ENCODE results near the gene MINK1.

The MINK1 gene

DNA sequence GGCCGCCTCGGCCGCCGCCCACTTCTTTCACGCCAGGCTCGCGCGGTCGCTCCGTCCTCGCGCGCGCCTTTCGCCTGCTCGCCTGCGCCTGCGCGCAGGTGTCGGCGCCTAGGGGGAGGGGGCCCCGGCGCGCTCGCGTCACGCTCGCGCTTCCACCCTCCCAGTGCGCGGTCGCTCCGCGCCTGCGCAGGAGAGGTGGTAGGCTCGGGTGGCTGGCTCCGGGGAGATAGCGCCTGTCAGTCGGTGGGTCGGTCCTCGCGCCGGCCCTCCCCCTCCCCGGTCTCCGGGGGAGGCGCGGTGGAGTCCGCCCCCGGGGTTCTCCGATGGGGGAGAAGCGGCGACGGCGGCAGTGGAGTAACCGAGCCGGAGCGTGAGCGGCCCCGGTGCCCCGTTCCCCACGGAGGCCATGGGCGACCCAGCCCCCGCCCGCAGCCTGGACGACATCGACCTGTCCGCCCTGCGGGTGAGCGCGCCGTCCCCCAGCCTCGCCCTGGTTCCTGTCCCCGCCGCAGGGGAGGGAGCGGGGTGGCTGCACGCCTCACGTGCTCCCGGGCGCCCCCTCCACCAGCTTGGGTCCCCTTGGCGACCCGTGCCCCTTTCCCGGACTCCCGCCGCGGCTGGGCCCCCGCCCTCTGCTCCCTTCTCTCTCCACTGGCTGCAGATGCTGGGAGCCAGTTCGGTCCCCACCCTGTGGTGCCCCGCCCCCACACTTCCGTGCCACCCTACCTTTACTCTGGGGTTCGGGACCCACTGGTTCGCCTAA is at the start of gene MINK1:
TSS of gene MINK1 (plus strand) at position 163 of the 763 bp plus-strand sequence. CDS start at position 407, 244 bp downstream.
- peak; percentile 90 for DNase-seq (ENCODE audit: low spot score)

DNA sequence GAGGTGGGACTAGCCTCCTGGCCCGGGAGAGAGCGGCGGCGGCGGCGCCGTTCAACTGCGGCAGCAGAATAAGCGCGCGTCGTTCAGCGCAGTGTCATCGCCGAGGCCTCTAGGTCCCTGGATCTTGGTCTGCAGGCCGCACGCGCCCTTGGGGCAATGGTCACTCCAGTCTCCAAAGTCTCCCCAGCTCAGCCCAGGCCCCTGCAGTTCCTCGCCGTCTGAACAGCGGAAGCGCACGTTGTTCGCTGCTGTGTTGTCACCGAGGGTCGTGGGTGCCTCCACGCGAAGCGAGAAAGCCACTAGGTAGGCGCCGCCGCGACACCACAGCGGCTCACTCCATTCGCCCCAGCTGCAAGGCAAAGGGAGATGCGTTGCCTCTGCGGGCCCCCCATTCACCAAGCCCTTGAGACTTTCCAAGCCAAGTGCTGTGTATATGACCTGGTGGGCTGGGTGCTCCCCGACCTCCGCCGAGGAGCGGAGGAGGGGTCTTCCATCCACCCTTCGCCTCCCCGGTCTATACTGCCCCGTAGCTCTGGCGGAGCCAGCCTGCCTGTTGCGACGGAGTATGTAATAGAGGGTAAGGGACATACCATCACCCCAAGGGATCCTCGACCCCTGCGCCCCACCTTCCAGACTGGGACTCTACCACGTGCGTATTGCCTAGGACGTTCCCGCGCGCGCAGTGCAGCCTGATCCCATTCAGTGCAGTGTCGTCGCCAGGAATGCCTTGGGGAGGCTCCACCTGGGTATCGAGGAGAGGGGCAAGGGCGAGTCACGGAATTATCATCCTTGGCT is 47.6 kb upstream of the MINK1 start:
- peak; percentile 7 for DNase-seq (ENCODE audit: low spot score)

DNA sequence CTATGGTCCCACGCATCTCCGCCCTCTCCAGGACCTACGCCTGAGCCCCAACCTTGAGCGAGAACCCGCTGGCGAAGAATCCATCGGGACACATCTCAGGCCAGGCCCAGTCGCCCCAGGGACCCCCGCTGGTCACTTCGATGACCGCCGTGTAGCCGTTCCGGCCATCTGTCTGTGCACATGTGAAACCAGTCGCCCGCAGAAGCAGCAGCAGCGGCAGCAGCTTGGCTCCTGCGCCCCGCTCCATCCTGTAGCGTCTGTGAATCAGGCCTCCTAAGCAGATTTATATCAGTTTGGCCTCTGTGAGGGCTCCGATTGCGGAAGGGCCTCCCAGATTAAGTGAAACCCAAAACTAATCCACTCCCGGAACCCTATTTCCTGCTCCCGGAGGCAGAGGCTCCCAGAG is 47.0 kb upstream of the MINK1 start, which contains the start of gene VMO1:
TSS of gene VMO1 (minus strand) at position 259 of the 406 bp plus-strand sequence. CDS start at position 247, 12 bp downstream.
- peak; percentile 21 for DNase-seq (ENCODE audit: low spot score)

DNA sequence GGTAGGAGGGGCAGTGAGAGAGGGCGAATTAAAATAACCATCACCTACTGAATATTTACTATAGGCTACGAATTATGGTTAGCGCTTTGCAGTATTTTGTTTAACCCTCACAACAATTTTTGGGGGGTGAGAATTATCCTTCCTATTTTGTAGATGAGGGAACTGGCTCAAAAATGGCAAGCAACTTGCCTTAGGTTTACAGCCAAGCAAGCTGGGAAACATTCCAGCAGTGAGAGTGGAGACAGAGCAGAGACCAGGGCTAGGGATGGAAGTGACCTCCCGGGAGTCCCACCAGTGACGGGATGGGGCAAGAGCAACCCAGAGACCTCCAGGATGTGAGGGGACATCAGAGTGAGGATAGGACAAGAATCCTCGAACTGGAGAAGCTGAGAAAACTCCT is 46.6 kb upstream of the MINK1 start:
- peak; percentile 40 for DNase-seq (ENCODE audit: low spot score)

DNA sequence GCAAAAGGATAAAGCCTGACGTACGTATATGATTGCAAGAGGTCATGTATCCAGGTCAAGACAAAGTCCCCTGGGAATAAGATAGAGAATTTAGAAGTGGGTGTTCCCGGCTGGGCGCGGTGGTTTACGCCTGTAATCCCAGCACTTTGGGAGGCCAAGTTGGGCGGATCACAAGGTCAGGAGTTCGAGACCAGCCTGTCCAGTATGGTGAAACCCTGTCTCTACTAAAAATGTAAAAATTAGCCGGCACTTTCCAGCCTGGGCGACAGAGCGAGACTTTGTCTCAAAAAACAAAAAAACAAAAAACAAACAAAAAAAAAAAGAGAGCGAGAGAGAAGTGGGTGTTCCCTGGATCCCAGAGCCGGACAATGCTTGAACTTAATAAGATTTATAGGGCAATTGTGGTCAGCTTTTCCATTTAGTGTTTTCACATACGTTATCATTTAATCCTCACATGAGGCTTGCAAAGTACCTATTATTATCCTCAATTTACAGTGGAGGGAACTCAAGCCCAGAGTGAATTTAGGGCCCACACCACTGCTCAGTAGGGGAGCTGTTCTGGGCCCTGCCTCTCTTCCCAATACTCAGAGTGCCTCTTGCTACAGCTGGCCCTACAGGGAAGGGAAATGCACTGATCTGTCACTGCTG is 44.9 kb upstream of the MINK1 start:
- no peak for DNase-seq (ENCODE audit: low spot score)

DNA sequence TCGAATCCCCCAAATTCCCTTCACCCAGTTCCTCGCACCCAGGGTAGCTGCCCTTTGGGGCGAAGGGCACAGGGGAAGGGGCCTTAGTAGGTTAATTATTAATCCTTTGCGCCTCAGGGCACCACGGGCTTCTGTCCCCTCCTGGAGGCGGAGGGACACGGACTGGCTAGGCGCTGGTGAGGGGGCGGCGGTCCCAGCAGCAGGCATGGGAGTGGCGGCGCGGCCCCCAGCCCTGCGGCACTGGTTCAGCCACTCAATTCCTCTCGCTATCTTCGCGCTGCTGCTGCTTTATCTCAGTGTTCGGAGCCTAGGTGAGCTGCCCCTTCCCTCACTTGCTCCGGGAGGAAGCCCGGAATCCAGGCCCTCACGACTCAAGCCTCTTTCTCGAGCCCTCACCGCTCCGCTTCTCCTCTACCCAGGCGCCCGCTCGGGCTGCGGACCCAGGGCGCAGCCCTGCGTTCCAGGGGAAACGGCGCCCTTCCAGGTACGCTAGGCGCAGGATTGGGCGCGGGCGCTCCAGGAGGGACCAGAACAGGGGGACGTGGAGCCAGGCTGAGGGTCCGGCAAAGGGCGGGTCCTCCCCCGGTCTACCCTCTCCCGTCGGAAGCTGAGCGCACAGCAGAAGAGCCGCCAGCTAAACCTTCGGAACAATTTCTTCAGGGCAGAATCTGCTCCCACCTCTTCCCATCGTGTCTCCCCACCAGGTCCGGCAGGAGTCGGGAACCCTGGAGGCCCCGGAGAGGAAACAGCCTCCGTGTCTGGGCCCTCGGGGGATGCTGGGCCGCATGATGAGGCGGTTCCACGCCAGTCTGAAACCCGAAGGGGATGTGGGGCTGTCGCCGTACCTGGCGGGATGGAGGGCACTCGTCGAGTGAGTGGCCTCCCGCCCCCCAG is 44.1 kb upstream of the MINK1 start, which contains the start of gene GLTPD2:
TSS of gene GLTPD2 (plus strand) at position 158 of the 894 bp plus-strand sequence. CDS start at position 206, 48 bp downstream.
- no peak for DNase-seq (ENCODE audit: low spot score)

DNA sequence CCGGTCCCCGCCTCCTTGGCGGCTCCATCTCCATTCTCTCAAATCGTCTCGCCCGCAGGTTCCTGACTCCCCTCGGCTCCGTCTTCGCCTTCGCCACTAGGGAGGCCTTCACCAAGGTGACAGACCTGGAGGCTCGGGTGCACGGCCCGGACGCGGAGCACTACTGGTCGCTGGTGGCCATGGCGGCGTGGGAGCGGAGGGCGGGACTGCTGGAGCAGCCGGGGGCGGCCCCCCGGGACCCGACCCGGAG is 43.5 kb upstream of the MINK1 start:
- no peak for DNase-seq (ENCODE audit: low spot score)

DNA sequence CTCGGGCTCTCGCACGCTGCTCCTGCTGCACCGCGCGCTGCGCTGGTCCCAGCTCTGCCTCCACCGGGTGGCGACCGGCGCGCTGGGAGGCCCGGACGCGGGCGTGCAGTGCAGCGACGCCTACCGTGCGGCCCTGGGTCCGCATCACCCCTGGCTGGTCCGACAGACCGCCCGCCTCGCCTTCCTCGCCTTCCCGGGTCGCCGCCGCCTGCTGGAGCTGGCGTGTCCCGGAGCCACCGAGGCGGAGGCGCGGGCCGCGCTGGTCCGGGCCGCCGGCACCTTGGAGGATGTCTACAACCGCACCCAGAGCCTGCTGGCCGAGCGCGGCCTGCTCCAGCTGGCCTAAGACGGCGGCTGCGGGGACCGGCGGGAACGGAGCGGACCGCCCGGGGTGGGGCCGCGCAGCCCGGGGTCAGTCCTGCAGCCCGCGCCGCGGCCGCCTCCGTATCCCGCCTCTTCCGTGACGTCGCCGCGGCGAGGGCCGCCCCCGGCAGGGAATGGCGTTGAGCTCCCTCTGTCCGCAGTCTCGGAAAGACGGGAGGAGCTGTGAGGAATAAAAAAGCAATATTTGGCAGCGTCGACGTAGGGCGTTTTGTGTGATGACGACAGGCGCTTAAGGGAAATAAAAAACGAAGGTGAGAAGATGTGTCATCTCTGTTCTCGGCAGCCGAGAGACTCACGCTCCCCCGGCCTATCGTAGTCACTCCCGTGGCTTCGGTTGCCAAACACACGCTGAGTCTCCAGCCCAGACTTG is 43.0 kb upstream of the MINK1 start:
- DNase-seq (ENCODE audit: low spot score) = peak; percentile 87

DNA sequence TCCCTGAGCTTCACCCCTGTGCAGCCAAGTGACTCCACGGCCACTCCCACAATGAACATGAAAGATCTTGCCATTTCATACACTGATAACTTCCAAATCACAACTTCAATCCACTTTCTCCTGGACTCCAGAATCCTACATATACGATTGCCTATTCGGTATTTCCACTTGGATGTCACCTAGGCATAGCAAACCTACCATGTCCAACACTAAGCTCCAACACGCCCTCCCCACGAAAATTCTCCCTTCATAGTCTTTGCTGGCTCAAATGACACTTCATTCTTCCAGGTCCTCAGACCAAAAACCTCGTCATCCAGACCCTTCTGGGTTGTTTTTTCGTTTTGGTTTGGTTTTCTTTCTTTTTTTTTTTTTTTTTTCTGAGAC is 42.4 kb upstream of the MINK1 start:
- DNase-seq (ENCODE audit: low spot score) = no peak

DNA sequence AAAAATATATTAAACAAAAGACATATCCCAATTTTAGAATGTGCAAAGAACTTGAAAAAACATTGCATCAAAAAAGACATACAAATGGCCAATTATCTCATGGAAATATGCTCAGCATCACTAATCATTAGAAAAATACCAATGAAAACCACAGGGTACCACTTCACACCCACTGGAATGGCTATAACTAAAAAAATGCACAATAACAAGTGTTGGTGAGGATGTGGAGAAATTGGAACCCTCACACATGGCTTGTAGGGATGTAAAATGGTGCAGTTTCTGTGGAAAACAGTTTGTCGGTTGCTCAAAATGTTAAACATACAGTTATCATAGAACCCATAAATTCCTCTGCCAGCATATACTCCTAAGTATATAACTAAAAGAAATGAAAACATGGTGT is 38.0 kb upstream of the MINK1 start:
- DNase-seq (ENCODE audit: low spot score) = no peak

DNA sequence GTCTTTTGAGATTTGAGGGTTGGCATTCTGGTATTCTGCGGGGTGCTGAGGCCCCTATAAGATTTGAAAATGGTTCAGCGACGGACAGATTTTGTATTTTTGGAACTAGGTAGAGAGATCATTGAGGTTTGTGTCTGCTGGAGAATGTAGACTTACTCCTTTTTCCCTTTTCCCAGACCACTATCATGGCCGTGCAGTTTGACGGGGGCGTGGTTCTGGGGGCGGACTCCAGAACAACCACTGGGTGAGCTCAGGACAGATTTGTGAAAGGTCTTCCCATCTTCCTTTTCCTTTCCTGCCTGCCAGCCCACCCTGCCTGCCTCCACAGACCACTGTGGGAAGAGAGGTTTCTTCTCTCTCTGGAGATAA is 36.6 kb upstream of the MINK1 start:
- no peak for DNase-seq (ENCODE audit: low spot score)

DNA sequence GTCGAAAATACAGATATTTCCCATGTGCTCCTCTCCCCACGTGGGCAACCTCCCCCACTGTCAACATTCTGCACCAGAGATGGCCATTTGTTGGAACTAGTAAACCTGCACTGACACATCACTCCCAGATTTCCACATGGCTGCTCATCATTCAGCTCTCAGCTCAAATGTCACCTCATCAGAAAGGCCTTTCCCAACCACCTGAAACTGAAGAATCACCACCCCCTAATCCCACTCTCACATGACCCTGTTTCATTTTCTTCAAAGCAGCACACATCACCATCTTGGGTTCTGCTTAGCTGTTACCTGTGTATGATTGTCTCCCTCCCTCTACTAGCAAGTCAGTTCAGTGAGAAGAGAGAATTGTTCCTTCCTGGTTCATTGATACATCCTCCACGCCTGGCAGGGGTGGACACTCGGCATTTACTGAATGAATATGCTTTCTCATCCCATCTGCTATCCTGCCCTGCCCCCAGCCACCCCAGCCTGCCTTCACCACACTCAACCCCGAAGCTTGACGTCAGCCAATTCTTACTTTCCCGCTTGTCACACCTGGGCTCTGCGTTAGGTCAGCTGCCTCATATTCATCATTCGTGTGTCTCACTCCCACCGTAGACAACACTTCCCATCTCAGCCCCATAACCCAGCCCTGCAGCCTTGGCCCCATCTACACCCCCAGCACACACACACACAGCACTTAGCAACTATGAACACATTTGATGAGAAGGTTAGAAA is 32.5 kb upstream of the MINK1 start:
- DNase-seq (ENCODE audit: low spot score) = no peak

DNA sequence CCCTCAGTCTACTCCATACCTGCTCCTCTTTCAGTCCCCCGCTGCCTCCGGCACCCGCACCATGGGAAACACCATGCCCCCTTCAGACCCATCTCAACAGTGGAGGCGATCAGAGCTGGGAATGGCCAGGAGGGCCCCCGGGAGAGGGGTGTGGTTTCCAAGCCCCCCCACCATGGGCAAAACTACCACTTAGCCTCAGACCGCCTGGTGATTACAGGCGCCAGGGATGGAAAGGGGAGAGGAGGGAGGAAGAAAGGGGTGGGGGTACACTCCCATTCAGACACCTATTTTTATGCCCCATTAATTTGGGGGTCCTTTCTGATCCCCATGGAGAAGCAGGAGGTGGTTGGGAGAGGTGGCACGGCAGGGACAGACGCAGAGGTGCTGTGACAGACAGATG is 30.9 kb upstream of the MINK1 start, which contains the start of gene C17orf114:
TSS of gene C17orf114 (minus strand) at position 101 of the 400 bp plus-strand sequence.
- no peak for DNase-seq (ENCODE audit: low spot score)

DNA sequence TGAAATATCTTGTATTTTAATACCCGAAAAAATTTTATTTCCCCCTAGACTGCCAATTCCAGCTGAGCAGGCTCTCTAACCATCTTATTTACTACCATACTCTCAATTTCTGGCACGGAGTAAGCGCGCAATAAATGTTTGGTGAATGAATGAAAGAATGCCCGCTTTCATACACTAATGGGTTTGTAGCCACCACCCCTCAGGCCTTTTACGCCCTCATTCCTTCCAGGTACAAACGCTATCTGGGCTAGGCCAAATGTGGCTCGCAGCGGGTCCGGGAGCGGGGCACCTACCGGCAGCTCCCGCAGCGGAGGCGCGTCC is 26.7 kb upstream of the MINK1 start:
- DNase-seq (ENCODE audit: low spot score) = no peak

DNA sequence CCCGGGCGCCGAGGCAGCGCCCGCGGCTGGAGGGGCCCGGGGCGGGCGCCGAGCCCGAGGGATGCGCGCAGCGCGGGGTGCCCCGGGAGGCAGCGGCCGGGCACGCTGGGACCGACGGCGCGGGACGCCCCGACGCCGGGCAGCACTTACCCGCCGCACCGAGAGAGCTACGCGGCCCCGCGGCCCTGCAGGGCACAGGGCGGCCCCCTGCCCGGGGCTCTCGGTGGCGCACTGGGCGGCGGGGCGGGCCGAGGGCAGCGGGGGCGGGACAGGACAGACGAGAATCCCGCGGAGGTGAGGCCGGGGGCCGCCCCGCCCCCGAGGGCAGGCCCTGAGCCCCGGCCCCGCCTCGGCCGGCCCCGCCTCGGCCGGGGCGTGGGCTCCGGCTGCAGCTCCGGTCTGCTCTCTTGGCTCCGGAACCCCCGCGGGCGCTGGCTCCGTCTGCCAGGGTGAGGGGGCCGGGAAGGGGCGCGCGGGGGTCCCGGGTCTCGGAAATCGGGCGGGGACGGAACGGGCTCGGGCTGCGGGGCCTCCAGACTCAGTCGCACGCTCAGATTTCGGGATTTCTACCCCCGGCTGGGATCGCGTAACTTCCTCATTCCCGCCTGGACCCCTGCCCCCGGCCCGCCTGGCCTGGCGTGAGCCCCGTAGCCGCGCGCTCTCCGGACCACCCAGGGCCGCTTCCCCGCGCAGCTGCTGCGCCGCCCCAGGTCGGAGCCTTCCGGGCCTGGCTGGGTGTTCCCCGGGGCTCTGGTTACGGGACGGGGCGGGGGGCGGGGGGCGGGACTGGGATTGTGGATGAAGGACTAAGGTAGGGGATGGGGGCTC is 26.1 kb upstream of the MINK1 start, which contains the start of gene PLD2:
TSS of gene PLD2 (plus strand) at position 376 of the 828 bp plus-strand sequence. CDS start 621 bp downstream, outside the sequence.
- peak; percentile 84 for DNase-seq (ENCODE audit: low spot score)

DNA sequence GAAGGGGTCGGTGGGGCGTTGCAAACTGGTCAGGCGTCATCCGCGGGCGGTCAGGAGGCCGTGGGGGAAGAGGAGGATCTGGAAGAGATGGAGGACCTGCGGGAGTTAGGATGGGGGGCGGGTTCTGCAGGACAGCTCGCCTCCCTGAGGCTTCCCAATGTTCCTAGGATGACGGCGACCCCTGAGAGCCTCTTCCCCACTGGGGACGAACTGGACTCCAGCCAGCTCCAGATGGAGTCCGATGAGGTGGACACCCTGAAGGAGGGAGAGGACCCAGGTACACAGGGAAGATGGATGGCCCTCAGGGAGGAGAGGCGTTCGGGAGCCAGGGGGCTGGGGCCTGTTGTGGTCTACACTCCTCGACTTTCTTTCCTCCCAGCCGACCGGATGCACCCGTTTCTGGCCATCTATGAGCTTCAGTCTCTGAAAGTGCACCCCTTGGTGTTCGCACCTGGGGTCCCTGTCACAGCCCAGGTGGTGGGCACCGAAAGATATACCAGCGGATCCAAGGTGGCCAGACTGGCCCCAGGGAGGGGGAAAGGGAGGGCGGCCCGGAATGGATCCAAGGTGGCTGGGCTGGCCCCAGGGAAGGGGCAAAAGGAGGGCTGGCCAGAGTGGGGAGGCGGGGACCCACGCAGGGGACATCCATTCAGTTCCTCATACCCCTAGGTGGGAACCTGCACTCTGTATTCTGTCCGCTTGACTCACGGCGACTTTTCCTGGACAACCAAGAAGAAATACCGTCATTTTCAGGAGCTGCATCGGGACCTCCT is 25.3 kb upstream of the MINK1 start:
- no peak for DNase-seq (ENCODE audit: low spot score)

DNA sequence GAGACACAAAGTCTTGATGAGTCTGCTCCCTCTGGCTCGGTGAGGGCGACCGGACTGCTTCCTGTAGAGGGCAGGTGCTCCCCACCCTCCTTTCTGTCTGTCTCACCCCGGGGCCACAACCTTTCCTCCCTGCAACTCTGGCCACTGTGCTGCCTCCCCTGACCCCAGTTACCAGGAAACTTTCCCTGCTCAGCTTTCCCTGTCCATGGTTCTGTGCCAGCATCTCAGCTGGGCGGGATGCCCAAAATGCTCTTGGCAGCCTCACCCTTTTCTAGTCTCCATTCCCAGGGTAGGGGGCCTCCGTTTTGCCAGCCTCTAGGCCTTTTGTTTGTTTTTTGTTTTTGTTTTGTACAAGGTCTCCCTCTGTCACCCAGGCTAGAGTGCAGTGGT is 24.8 kb upstream of the MINK1 start:
- DNase-seq (ENCODE audit: low spot score) = peak; percentile 74

DNA sequence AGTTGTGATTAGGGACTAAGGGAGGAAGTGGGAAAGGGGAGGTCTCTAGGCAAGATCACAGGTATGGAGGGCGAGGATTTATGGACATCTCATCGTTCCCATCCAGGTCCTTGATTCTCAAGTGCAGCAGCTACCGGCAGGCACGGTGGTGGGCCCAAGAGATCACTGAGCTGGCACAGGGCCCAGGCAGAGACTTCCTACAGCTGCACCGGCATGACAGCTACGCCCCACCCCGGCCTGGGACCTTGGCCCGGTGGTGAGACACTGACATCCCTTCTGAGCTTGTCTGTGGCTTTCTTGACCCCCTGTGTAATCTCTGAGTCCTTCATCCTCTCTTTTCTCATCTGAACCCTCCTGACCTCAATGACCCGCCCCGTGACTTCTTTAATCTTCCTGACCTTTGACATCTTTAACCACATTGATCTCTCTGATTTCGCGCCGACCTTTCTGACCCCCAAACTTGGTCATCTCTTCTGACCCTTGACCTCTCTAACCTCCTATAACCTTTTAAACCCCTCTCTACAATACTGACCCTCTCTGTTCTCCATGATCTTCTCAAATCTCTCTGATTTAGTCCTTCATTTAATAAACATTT is 22.3 kb upstream of the MINK1 start:
- DNase-seq (ENCODE audit: low spot score) = no peak
